Measurements from ENCODE around the gene PDGFRB.

DNA sequence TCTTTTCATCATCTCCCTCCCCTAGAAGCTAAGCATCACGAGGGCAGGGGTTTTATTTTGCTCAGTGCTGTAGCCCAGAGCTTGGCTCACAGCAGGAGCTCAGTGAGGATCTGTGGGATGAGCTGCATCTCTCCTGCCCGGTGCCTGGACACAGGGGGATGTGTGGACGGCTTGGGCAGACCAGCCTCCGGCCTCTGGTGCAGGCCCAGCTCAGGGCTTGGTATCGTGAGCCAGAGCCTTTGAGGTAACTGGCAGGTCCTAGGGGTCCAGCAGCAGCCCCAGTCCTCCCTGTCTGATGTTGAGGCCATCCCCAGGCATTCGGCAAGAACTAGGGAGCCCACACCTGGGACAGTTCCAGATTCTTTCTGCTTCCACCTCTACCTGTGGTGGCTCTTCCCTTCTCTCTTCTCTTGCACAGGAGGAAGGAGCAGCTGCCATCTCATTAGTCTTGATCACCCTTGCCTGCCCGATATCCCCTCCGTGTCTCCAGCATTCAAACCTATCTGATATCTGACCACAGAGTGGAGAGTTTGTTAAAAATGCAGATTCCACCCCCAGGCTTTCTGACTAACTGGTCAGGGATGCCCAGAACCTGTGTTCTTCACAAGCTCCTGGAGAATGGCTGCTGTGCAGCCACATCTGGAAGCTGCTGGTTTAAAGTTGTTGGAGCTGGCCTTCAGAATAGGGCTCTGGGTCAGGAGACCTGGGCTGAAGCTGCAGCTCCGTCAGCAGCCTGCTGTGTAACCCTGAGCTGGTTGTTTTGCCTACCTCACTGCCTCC lies 26.3 kb upstream of the PDGFRB start:
- TF ChIP-seq, protein P1, sequence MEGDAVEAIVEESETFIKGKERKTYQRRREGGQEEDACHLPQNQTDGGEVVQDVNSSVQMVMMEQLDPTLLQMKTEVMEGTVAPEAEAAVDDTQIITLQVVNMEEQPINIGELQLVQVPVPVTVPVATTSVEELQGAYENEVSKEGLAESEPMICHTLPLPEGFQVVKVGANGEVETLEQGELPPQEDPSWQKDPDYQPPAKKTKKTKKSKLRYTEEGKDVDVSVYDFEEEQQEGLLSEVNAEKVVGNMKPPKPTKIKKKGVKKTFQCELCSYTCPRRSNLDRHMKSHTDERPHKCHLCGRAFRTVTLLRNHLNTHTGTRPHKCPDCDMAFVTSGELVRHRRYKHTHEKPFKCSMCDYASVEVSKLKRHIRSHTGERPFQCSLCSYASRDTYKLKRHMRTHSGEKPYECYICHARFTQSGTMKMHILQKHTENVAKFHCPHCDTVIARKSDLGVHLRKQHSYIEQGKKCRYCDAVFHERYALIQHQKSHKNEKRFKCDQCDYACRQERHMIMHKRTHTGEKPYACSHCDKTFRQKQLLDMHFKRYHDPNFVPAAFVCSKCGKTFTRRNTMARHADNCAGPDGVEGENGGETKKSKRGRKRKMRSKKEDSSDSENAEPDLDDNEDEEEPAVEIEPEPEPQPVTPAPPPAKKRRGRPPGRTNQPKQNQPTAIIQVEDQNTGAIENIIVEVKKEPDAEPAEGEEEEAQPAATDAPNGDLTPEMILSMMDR (IDR thresholded peaks at IDR 0.05) = no peak
- no peak for TF ChIP-seq POLR2A (IDR thresholded peaks at IDR 0.05)
- TF ChIP-seq EP300 (IDR thresholded peaks at IDR 0.05) = no peak
